ENCODE data around the gene SPANXB1. TPM values are rescaled to one million over a fixed set of nuclear protein-coding genes. Genes with fewer than 3 reads are reported as not detected.
"Not testable (repeated sequence)": the region's sequence is repeated elsewhere in the genome, so short reads cannot be mapped to it uniquely, and the experiment has no call there.

The SPANXB1 gene, protein sequence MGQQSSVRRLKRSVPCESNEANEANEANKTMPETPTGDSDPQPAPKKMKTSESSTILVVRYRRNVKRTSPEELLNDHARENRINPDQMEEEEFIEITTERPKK
- not detected in 2 replicates for total RNA-seq (2014; rRNA removed; shearing (Covaris generic))

DNA sequence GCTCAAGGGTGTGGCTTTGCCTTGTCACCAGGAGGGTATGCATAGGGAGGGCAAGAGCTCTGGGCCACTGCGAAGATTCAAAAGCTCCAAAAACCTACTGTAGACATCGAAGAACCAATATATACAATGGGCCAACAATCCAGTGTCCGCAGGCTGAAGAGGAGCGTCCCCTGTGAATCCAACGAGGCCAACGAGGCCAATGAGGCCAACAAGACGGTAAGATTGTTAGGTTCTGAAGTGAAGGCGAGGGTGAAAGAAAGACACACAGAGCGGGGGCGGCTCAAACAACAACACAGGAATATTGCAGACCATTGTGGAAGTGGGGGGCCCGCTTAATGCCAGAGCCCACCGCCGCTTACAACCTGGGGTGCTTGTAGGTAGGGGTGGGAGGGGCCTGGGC, at the start of gene SPANXB1:
SPANXB1 (plus strand) TSS at position 27 of the 400 bp plus-strand sequence; CDS start at position 127, 100 bp downstream.
- DNase-seq (ENCODE audit: low spot score); in situ Hi-C loops (cut with HindIII; ENCODE audit: low sequenced_read_pairs): not testable (repeated sequence)

DNA sequence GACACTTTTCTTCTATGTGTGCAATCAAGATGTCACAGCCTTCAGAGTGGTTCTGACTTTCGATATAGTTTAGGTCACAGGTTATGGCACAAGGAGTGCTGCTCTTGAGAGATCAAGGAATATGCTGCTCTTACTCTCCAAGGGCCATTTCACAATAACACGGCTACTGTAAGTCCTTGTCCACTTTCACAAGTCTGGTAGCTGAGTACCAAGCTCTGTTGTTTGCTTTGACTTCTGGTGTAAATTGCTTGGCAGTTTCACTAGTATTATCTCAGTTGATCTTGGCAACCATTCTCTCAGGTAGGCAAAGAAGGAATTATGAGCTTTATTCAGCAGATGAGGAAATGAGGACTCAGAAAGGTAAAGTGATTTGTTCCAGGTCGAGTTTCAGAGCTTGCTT, 35.4 kb upstream of the SPANXB1 start:
- no peak for DNase-seq (ENCODE audit: low spot score)
- in situ Hi-C loops (cut with HindIII; ENCODE audit: low sequenced_read_pairs), result no loop called here

DNA sequence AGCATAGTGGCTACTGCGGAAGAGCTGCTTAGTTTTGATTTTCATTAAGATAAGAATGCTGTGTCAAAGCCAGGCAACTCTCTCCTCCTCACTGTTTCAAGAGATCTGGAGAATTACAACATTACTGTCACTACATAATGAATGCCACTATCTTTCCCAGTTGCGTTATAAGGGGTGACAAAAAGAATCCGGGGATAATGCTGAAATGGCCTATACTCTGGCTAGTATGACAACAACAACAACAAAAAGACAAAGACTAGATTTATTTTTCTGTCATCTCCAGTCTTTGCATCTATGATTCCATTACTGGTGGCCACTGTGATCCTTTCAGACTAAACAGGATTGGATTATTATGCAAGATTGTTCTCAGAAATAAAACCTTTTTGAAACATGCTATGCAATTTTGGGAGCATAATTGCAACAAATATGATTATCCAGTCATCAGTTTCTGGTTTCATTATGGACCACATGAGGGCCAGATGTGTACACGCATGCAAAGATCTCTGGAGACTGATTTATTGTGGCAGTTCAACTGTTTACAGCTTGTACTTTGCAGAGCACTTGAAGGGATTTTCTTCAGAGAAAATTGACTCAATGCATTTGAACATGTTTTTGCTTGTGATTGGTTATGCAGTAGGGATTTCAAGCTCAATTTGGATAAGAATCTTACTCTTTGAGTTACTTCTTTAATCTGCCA, 31.1 kb upstream of the SPANXB1 start:
- no peak for DNase-seq (ENCODE audit: low spot score)
- in situ Hi-C loops (cut with HindIII; ENCODE audit: low sequenced_read_pairs), result no loop called here

DNA sequence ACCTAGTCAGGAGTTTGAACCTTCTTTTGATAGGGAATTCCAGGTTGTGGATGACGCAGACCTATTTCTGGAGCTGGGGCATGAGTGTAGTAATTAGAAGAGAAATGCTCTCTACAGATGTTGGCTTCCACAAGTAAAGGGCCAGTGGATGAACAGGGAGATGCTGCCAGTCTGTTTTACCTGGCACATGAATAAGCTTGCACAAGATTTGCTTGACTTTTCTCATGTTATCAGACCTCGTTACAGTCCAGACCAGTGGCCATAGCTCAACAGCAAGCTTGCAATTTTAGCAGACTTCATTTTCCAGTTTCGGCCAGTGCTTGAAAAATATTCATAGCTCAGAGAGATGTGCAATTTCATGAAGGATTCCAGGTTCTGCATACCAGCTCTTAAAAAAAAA, 26.9 kb upstream of the SPANXB1 start:
- DNase-seq (ENCODE audit: low spot score), result no peak
- in situ Hi-C loops (cut with HindIII; ENCODE audit: low sequenced_read_pairs), result no loop called here

DNA sequence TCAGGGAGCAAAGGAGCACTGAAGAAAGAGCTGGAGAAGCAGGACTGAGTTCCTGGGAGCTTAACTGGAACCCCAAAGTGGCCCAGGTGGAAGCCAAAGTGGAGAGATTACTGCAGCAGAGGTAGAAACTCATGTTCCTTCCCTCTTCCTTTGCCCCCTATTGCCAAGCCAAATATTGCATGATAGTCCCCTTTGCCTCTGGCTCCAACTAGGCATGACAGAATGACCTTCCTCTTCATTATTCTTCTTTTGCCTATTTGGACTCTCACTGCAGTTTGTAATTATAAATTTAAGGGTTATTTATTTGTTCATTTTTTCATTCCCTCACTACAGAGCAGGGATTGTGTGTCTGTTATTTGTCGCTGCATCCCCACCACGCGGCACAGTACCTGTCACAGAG, 22.1 kb upstream of the SPANXB1 start:
- in situ Hi-C loops (cut with HindIII; ENCODE audit: low sequenced_read_pairs), result no loop called here
- no peak for DNase-seq (ENCODE audit: low spot score)

DNA sequence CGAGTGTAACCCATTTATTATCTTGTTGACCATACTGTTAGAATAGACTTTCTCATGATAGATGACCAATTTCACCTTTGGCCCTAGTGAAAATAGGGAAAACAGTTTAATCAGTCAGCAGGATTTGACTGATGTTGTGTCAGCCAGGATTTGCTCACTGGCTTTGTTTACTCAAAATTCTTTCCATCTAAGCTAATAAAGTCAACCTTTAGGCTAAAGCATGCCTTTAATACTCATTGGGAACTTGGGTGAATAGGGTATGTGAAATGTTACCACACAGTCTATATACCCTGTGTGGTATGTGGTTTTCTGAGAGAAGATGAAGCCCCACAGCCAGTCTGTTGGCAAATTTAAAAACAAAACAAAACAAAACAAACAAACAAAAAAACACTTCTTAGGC, 18.7 kb upstream of the SPANXB1 start:
- in situ Hi-C loops (cut with HindIII; ENCODE audit: low sequenced_read_pairs), result no loop called here
- no peak for DNase-seq (ENCODE audit: low spot score)

DNA sequence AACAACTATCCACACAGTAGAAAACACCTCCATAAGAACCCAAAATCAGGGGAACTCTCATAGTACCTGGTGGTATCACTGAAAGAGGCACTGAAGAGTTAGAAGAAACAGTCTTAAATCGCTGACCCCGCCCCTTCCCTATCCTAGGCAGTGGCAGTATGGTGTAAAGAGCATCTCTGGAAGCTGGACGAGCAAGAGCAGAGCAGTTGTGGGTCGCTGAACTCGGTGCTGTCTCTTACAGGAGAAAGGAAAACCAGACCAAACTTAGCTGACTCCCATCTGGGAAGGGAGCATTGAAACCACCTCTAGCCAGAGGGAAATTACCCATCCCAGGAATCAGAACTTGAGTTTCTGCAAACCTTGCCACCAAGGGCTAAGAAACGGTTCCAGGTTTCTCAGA, 2.8 kb downstream of the SPANXB1 start:
- DNase-seq (ENCODE audit: low spot score); in situ Hi-C loops (cut with HindIII; ENCODE audit: low sequenced_read_pairs): not testable (repeated sequence)

DNA sequence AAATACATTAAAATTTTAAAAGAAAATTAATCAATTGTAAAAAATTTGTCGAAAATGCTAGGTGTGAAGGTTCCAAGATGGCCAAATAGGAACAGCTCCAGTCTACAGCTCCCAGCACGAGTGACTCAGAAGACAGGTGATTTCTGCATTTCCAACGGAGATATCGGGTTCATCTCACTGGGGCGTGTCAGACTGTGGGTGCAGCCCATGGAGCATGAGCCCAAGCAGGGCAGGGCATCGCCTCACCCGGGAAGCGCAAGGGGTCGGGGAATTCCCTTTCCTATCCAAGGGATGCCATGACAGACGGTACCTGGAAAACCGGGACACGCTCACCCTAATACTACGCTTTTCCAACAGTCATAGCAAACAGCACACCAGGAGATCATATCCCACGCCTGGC, 41.9 kb downstream of the SPANXB1 start:
- in situ Hi-C loops (cut with HindIII; ENCODE audit: low sequenced_read_pairs), result not testable (repeated sequence)

DNA sequence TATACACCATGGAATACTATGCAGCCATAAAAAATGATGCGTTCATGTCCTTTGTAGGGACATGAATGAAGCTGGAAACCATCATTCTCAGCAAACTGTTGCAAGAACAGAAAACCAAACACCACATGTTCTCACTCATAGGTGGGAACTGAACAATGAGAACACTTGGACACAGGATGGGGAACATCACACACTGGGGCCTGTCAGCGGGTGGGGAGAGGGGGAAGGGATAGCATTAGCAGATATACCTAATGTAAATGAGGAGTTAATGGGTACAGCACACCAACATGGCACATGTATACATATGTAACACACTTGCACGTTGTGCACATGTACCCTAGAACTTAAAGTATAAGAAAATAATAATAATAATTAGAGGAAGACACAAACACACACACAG, 47.5 kb downstream of the SPANXB1 start:
- in situ Hi-C loops (cut with HindIII; ENCODE audit: low sequenced_read_pairs), result not testable (repeated sequence)

More for the DNA sequence above, 41.9 kb downstream of the SPANXB1 start:
- not testable (repeated sequence) for DNase-seq (ENCODE audit: low spot score)

DNA sequence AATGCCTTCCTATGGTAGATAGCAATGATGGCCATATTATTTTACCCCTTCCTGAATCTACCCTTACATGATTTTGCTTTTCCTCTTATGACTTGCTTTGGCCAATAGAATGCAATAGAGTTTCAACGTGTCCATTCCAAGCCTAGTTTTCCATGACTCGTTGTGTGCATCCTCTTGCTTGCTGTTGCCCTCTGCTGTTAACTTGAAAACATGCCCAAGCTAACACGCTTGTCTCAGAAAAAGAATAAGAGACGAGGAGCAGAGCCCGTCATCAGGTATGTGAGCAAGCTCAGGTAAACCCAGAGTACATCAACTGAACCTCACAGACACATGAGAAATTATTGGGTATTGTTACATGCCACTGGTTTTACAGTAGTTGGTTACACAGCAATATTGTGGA, 49.7 kb downstream of the SPANXB1 start:
- in situ Hi-C loops (cut with HindIII; ENCODE audit: low sequenced_read_pairs); DNase-seq (ENCODE audit: low spot score): not testable (repeated sequence)

More for the DNA sequence above, 47.5 kb downstream of the SPANXB1 start:
- not testable (repeated sequence) for DNase-seq (ENCODE audit: low spot score)

Other genes starting within 250 kb of the SPANXB1 start
- gene LDOC1, start 174.5 kb downstream of the SPANXB1 start, total RNA-seq (2014; rRNA removed; shearing (Covaris generic)), result not detected in 2 replicates
- gene SPANXC, start 239.9 kb downstream of the SPANXB1 start, total RNA-seq (2014; rRNA removed; shearing (Covaris generic)), result not detected in 2 replicates

All from G401 (cell line).